Spleen (tissue), 7 donors: ENCODE data around the gene INSIG2.

ENCODE experiments used
- POLR2A ChIP-seq, 3 donors: fragments of 450-650 bp; IDR thresholded peaks; one replicate each; pipeline ENCODE4 v1.5.1; 2017; ENCODE audit warnings: antibody characterized with exemption in 3 of 3, mild to moderate bottlenecking in 1 of 3
- POLR2AphosphoS5 ChIP-seq, 3 donors: sonication (generic); formaldehyde crosslinking; IDR thresholded peaks; one replicate each; pipeline ENCODE4 v1.5.1; 2017; ENCODE audit warnings: antibody characterized with exemption in 3 of 3
- TF ChIP-seq, protein P1 (sequence below), 11 experiments: fragments of 200-600 bp in 7 of 11; fragments of 450-650 bp in 4 of 11; sonication (generic) in 4 of 11; IDR thresholded peaks in 8 of 11; conservative IDR thresholded peaks in 3 of 11; 1 replicate in 7 of 11; 2 replicates in 4 of 11; pipeline versions ENCODE4 v1.4.0 to v1.8.0; 2016 to 2021; ENCODE audit warnings: antibody characterized with exemption in 11 of 11, inconsistent platforms in 4 of 11, mild to moderate bottlenecking in 1 of 11
- donor health status: DM: no; HTN: no; CAD: no; lungs with moderate emphysema.
- donor health status: DM: no; HTN: no; CAD: no.
- donor health status: DM: no; HTN: no; CAD: no.

DNA sequence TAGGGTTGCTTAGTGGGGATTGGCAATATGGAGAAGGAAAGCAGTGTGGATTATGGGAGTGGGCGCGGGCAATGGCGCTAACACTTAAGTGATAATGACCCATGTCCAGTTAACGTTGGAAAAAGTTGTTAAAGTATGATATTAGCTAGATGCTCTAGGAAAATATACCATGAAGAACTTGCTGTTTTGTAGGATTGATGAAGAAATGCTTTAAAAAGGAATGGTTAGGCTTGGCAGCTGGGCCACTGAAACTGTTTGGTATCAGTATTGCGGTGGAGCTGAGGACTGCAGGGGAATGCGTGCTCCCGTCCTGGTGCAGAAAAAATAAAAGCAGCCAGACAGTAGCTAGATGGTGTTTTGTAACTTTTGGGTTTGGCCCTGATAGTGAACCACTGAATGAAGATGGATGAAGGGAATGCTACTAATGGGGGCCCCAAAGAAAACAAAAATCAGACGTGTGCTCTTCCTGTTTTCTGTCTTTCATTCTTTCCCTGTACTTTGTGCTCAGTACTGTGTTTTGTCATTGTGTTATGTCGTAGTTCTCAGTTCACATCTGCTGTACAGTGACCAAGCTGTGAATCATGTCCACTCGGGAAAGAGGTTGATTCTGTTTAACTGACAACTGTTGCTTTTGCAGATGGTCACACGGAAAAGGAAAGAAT is 999 bp downstream of the INSIG2 start:
- TF ChIP-seq, protein P1, sequence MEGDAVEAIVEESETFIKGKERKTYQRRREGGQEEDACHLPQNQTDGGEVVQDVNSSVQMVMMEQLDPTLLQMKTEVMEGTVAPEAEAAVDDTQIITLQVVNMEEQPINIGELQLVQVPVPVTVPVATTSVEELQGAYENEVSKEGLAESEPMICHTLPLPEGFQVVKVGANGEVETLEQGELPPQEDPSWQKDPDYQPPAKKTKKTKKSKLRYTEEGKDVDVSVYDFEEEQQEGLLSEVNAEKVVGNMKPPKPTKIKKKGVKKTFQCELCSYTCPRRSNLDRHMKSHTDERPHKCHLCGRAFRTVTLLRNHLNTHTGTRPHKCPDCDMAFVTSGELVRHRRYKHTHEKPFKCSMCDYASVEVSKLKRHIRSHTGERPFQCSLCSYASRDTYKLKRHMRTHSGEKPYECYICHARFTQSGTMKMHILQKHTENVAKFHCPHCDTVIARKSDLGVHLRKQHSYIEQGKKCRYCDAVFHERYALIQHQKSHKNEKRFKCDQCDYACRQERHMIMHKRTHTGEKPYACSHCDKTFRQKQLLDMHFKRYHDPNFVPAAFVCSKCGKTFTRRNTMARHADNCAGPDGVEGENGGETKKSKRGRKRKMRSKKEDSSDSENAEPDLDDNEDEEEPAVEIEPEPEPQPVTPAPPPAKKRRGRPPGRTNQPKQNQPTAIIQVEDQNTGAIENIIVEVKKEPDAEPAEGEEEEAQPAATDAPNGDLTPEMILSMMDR (IDR thresholded peaks at IDR 0.05 in 8 of 11, conservative IDR thresholded peaks at IDR 0.05 in 3 of 11), result peak in 7 of 11 experiments; percentile 27 to 49 (median 43)
- TF ChIP-seq POLR2A (IDR thresholded peaks at IDR 0.05), result no peak
- no peak for TF ChIP-seq POLR2AphosphoS5 (IDR thresholded peaks at IDR 0.05)
